Activated CD4-positive, alpha-beta T cell treated with anti-CD3 and anti-CD28 coated beads, Interleukin-2, amount 50 U/mL, for 48 hours (primary cell): Measurements from ENCODE around the gene TOR1A.
A peak's percentile ranks its signal among the peaks of the same experiment; 100 is the strongest.
"Not testable (repeated sequence)": the region's sequence is repeated elsewhere in the genome, so short reads cannot be mapped to it uniquely, and the experiment has no call there.

ENCODE experiments used
- DNase-seq, 2 experiments: peaks; one replicate each; pipeline ENCODE4 v3.0.0-alpha.2; 2020

Gene TOR1A

DNA sequence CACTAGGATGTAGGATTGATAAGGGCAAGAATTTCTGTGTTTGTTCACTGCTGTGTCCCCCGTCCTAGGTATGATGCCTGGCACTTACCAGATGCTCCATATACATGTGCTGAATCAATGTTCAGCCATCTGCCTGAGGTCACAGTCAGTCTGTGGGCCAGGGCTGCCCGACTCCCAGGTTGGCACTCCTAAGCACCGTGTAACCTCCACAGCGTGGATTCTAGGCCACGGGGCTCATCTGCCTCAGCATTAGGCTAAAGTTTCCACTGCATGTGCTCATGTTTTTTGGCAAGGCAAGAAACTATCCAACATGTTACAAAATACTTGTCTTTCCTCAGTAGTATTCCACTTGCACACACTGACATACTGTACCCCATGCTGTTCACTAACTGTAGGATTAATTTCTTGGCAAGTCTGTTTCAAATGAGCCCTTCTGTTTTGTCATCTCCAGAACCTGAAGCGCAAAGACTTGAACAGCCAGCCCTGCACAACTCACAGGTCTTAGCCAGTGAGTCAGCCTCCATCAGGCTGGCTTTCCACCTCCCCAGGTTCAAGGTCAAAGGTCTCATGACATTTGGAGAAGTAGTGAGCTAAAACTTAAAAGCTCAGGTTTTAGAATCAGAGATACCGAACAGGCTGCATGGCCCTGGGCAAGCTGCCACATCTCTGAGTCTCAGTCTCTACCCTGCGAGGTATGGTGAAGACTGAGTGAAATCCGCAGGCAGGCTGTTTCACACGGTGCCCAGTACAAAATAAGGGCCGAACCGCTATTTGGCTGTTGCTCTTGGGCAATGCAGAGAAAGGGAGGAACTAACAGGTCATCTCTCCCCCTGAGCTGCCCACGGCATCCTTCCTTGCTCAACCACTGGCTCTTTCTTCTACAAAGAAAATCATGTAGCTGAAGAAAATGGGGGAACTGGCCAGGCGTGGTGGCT, 7.2 kb downstream of the TOR1A start:
- DNase-seq, result no peak

DNA sequence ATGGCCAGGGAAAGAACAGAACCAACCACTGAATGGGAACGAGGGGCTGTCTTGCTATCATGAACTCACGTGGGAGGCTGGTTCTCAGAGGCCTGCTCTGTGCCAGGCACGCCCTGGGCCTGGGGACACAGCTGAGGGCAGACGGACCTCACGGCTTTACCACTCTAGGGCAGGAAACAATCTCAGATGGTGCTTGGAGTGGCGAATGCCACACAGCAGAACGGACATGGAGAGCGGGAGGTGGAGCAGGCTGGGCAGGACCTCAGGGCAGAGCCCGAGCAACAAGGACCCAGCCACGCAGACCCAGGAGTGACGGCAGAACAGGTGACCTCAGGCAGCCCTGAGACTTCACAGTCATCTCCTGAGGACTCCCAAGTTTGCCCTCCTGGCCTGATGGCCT, 8.7 kb downstream of the TOR1A start:
- no peak for DNase-seq

DNA sequence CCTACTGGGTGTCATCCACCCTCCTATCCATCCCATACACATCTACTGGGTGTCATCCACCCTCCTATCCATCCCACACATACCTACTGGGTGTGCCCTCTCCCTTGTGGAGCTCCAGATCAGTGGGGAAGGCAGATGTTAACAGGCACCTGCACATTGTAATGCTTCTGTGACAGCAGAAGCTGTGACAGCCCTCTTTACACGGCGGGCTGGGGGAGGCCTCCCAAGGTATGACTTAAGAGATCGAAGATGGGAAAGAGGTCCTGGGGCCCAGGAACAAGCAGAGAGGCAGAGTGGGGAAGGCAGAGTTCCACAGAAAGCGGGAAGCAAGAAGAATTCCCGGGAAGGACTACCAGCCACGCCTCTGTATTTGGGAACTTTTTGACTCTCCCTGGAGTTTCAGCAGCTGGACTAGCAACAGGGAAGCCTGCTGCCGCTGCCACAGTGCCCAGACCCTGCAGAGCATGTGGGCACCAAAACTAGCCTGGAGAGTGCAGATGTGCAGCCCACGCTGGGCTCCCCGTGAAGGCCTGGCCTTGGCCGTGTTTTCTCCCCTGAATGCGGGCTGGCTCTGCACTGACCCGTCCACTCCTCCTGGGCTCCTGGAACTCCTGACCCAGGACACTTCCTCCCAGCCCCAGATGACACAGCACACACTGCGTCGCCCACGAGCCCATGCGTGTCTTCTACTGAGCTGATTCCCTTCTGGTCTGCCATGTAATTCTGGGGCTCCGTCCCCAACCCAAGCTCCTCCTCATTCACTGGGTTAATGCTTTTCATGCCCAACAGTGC, 9.3 kb downstream of the TOR1A start:
- no peak for DNase-seq

- DNase-seq, result no peak
Observed at GRCh38 chr9:129813661-129814060, 10.3 kb downstream of the TOR1A start.

GRCh38 chr9:129812385-129812784, 11.6 kb downstream of the TOR1A start:
- no peak for DNase-seq

GRCh38 chr9:129811967-129812363, 12.0 kb downstream of the TOR1A start:
- DNase-seq, result peak in 1 of 2 experiments; percentile 10

DNA sequence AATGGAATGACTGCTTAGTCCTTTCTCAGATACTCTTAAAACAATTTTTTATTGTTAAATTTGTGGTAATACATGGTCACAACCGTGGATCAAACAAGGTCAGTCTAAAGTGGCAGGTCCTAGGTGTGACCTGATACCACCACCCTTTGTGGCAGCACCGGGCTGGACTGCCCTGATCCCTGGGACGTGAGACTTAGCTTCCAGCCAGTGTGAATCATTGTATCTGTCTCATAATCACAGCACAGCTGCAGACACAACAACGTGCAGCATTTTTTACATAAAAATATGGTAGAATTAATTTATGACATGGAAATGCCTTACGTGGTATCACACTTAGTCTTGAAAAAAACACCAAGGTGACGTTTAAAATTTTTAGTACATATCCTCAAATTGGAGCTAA, 13.1 kb downstream of the TOR1A start:
- no peak for DNase-seq

- DNase-seq, result no peak
Observed at GRCh38 chr9:129810116-129810515, 13.8 kb downstream of the TOR1A start.

GRCh38 chr9:129809346-129809745, 14.6 kb downstream of the TOR1A start:
- no peak for DNase-seq

- no peak for DNase-seq
Observed at GRCh38 chr9:129806061-129806460, 17.9 kb downstream of the TOR1A start.

DNA sequence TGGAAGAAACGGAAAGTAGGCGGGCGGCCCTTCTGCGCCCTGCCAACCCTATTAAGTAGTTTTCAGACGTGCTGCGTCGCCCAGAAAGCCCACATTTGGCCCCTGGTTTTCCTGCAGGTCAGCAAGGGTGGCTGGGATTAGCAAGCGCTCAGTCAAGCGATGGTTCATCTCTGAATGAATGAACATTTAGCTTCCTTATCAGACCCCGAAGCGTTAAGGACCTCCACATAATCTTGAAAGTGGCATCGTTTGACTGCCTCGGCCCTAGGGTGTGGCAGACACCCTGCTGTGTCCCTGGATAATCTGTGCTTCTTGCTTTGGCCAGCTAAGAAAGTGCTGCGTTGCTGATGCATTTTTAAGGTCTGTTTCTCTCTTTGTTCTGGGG, 20.3 kb downstream of the TOR1A start:
- DNase-seq, result no peak

- peak; percentile 93 to 94 for DNase-seq
Observed at GRCh38 chr9:129802833-129803675, 20.9 kb downstream of the TOR1A start, which contains the start of gene TOR1B. TSS of gene TOR1B (plus strand) at chr9:129803184. CDS start at chr9:129803213, 29 bp downstream.

GRCh38 chr9:129801504-129801903, 22.4 kb downstream of the TOR1A start:
- DNase-seq, result no peak

GRCh38 chr9:129798973-129799372, 25.0 kb downstream of the TOR1A start:
- DNase-seq, result no peak

DNA sequence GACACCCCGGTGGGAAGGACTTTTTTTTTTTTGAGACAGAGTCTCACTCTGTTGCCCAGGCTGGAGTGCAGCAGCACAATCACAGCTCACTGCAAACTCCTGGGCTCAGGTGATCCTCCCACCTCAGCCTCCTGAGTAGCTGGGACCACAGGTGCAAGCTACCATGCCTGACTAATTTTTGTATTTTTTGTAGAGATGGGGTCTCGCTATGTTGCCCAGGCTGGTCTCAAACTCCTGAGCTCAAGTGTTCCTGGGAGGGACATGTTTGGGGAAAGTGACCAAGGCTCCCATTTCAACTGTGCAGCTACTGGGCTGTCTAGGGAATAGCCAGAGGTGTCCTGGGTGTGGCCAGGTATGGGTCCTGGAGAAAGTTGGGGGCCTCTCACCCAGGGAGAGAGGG, 27.9 kb downstream of the TOR1A start:
- DNase-seq, result not testable (repeated sequence)

DNA sequence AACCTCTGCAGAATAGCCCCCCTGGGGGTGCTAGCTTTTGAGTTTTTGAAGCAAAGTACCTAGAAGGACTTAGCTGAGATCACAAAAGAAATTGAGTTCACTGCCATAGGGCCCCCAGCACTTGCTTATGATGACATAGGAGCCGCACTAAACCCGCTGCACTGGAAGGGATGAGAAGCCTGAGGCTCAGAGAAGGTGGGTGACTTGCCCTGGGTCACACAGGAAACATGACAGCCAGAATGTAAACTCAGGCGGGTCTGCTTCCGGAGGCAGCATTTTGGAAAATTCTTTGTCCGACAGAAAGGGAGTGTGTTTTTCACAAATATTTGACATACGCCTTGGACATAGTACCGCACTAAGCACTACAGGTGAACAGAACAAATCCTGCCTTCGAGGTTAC, 29.4 kb downstream of the TOR1A start:
- DNase-seq, result no peak

GRCh38 chr9:129786481-129786880, 37.5 kb downstream of the TOR1A start:
- DNase-seq, result no peak

- DNase-seq, result no peak
Observed at GRCh38 chr9:129785866-129786265, 38.1 kb downstream of the TOR1A start.

DNA sequence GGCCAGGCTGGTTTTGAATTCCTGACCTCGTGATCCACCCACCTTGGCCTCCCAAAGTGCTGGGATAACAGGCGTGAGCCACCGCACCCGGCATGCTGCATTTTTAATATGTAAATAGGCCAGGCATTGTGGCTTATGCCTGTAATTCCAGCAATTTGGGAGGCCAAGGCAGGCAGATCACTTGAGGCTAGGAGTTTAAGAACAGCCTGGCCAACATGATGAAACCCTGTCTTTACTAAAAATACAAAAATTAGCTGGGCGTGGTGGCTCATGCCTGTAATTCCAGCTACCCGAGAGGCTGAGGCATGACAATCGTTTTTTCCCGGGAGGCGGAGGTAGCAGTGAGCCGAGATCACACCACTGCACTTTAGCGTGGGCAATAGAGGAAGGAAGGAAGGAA, 39.0 kb downstream of the TOR1A start:
- not testable (repeated sequence) for DNase-seq

DNA sequence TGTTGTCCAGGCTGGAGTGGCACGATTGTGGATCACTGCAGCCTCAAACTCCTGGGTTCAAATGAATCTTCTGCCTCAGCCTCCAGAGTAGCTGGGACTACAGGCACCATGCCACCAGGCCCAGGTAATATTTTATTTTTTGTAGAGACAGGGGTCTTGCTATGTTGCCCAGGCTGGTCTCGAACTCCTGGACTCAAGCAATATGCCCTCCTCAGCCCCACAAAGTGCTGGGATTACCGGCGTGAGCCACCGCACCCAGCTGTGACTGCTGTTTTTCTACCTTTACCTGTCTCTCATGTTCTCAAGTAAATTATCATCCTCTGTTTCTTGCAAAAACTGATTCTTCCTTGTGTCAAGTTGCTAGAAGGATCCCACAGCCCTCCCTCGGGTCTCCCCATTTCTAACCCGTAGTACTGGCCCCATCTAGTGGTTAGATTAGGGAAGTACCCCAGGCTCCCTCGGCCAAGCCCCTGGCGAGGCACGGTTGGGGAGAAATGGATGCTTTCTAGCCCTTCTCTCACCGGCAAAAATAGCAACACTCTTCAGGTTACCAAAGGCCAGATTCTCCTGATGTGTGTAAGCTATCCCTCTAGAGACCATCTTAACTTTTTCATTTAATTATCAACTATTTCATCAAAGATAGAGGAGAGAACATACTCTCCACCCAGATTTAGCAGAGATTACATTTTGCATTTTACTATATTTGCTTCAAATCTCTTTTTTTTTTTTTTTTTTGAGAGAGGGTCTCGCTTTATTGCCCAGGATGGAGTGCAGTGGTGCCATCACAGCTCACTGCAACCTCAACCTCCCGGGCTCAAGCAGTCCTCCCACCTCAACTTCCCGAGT, 40.2 kb downstream of the TOR1A start:
- DNase-seq, result peak; percentile 75 to 81

GRCh38 chr9:129781981-129782380, 42.0 kb downstream of the TOR1A start:
- DNase-seq, result no peak

DNA sequence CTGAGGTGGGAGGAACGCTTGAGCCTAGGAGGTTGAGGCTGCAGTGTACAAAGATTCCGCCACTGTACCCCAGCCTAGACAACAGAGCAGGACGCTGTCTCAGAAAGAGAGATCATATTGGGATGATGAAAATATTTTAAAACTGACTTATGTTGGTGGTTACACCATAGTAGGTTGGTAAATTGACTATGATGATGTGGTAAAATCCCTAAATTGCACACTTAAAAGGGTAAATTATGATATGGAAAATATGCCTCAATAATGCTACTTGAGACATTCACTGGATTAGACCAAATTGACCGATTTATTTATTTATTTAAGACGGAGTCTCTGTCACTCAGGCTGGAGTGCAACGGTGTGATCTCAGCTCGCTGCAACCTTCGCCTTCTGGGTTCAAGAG, 42.8 kb downstream of the TOR1A start:
- DNase-seq, result no peak
